Measurements from ENCODE around the gene ZC3H10.

The ZC3H10 gene

DNA sequence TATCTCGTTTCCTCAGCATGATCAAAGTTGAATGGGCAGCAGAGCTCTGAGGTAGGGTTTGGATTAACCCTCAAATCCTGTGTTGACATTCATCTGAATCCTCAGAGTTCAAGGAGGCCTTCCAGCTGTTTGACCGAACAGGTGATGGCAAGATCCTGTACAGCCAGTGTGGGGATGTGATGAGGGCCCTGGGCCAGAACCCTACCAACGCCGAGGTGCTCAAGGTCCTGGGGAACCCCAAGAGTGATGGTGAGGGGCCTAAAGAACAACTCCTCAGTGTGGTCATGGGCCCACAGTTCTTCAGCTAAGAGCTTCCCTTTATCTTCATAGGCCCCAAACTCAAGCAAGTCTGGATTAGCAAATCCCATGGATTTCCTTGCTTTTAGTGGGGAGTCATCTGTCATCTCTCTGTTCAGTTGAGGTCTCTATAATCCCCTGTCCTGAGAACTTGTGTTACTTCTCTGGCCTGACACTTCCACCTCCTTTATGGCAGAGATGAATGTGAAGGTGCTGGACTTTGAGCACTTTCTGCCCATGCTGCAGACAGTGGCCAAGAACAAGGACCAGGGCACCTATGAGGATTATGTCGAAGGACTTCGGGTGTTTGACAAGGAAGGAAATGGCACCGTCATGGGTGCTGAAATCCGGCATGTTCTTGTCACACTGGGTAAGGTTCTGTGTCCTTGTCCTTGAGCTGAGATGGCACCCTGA is 41.6 kb downstream of the ZC3H10 start:
- H3K36me3 ChIP-seq (ENCODE audit: control insufficient read depth in 1 of 2, insufficient read depth in 2 of 2, low read length in 2 of 2), result peaks cover 38 to 47% of the 10 kb centered on the region in 2 donors
- peaks cover 33 to 45% of the 10 kb centered on the region in 2 donors for H3K4me1 ChIP-seq (ENCODE audit: control insufficient read depth in 1 of 2, insufficient read depth in 2 of 2, low read length in 2 of 2)
- peak overlapping the region; percentile 96 for H3K27ac ChIP-seq (ENCODE audit: low read depth, low read length)
- H3K9me3 ChIP-seq (ENCODE audit: control insufficient read depth in 1 of 2, low read length in 2 of 2), result no peaks in the 10 kb centered on the region
- H3K4me3 ChIP-seq (ENCODE audit: low read depth in 1 of 2, low read length in 2 of 2), result peak overlapping the region; percentile 86 to 93
- peak overlapping the region; percentile 99 to 100 for H3K9ac ChIP-seq (ENCODE audit: low read depth in 1 of 2, low read length in 2 of 2)
- H3K27me3 ChIP-seq (ENCODE audit: control insufficient read depth in 1 of 2, insufficient read depth in 2 of 2, low read length in 2 of 2), result no peaks in the 10 kb centered on the region

DNA sequence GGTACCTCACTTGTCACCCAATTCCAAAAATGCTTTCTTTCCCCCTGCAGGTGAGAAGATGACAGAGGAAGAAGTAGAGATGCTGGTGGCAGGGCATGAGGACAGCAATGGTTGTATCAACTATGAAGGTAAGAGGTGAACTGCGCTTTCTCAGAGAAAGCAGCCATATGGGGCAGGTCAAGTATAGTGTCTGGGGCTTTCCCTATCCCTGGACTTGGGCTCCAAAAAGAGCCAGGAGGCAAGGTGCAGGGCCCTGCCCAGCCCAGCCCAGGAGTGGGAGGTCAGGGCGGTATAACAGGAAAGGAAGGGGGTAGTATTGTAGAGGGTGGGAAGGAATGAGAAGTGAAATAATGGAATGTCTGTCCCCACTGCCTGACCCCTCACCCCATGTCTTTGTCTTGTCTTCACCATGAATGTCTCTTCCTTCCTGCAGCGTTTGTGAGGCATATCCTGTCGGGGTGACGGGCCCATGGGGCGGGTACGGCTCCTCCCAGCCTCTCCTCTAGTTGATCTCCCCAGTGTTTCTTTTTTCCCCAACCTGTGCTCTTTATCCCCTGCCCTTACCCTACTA is 42.2 kb downstream of the ZC3H10 start:
- Histone ChIP-seq H3K4me1 (ENCODE audit: control insufficient read depth in 1 of 2, insufficient read depth in 2 of 2, low read length in 2 of 2) (peaks cover 29 to 40% of the 10 kb centered on the region in 2 donors), H3K36me3 (ENCODE audit: control insufficient read depth in 1 of 2, insufficient read depth in 2 of 2, low read length in 2 of 2) (peaks cover 38 to 52% of the 10 kb centered on the region in 2 donors), H3K27me3 (ENCODE audit: control insufficient read depth in 1 of 2, insufficient read depth in 2 of 2, low read length in 2 of 2) (no peaks in the 10 kb centered on the region), H3K27ac (ENCODE audit: low read depth, low read length) (peak overlapping the region; percentile 96), H3K4me3 (ENCODE audit: low read depth in 1 of 2, low read length in 2 of 2) (peak overlapping the region; percentile 86 to 93), H3K9me3 (ENCODE audit: control insufficient read depth in 1 of 2, low read length in 2 of 2) (no peaks in the 10 kb centered on the region), H3K9ac (ENCODE audit: low read depth in 1 of 2, low read length in 2 of 2) (peak overlapping the region; percentile 99 to 100)

DNA sequence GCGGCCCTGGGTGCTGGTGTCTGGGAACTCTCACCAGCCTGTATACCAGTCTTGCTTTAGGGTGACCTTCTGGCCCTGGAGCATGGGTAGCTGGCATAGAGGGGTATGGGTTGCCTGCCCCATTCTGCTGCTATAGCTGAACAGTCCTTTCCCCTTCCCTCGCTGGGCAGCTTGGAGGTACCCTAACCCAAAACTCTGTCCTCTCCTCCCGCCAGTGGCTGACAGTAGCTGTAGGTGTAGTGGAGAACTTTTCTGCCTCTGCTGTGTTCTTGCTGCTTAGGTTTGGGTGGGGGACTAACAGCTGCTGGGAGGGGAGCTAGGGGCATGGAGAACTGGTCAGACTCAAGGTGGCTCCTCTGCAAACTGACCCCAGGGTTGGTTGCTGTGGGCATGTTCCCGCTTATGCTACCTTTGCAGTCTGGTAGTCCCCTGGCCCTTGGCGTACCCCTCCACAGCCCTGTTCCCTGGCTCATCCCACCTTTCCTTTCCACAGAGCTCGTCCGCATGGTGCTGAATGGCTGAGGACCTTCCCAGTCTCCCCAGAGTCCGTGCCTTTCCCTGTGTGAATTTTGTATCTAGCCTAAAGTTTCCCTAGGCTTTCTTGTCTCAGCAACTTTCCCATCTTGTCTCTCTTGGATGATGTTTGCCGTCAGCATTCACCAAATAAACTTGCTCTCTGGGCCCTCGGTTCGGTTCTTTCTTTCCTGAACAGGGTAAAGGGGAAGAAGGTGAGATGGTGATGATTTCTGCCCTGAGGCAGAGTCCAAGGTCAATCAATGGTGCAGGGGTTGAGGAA is 43.0 kb downstream of the ZC3H10 start:
- peaks cover 38 to 59% of the 10 kb centered on the region in 2 donors for H3K36me3 ChIP-seq (ENCODE audit: control insufficient read depth in 1 of 2, insufficient read depth in 2 of 2, low read length in 2 of 2)
- no peaks in the 10 kb centered on the region for H3K9me3 ChIP-seq (ENCODE audit: control insufficient read depth in 1 of 2, low read length in 2 of 2)
- peak overlapping the region; percentile 86 to 93 for H3K4me3 ChIP-seq (ENCODE audit: low read depth in 1 of 2, low read length in 2 of 2)
- peak overlapping the region; percentile 99 to 100 for H3K9ac ChIP-seq (ENCODE audit: low read depth in 1 of 2, low read length in 2 of 2)
- H3K27me3 ChIP-seq (ENCODE audit: control insufficient read depth in 1 of 2, insufficient read depth in 2 of 2, low read length in 2 of 2), result no peaks in the 10 kb centered on the region
- peak overlapping the region; percentile 96 for H3K27ac ChIP-seq (ENCODE audit: low read depth, low read length)
- peaks cover 25 to 33% of the 10 kb centered on the region in 2 donors for H3K4me1 ChIP-seq (ENCODE audit: control insufficient read depth in 1 of 2, insufficient read depth in 2 of 2, low read length in 2 of 2)

DNA sequence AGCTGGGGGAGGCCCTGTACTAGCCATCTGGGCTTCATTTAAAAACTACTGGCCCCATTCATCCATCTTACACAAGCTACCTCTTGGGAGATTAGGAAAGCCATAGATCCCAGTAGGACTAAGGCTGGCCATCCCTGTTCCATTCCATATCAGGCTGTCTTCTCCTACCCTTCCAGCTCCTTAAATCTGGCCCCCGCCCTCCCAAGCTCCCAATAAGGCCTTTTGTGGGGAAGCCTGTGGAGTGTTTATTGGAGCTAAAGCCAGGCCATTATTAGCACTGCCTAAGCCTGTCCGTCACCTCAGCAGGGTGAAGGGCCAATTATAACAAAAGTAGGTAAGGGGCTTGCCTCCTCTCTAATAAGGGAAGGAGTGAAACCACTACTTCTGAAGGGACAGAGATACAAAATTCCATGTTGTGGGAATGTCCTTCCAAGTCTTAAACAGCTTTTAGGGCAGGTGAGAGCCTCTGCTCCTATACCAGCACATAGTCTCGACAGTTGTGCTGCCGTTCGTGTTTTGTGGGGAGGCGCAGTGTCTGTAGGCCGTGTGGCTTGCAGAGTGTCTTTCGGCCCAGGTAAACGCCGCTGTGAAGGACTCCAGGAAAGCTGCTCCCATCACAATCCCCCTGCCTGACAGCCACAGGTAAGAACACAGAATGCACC is 43.8 kb downstream of the ZC3H10 start:
- peaks cover 38 to 65% of the 10 kb centered on the region in 2 donors for H3K36me3 ChIP-seq (ENCODE audit: control insufficient read depth in 1 of 2, insufficient read depth in 2 of 2, low read length in 2 of 2)
- no peaks in the 10 kb centered on the region for H3K27me3 ChIP-seq (ENCODE audit: control insufficient read depth in 1 of 2, insufficient read depth in 2 of 2, low read length in 2 of 2)
- H3K9ac ChIP-seq (ENCODE audit: low read depth in 1 of 2, low read length in 2 of 2), result peak overlapping the region; percentile 99 to 100
- peaks cover 25 to 33% of the 10 kb centered on the region in 2 donors for H3K4me1 ChIP-seq (ENCODE audit: control insufficient read depth in 1 of 2, insufficient read depth in 2 of 2, low read length in 2 of 2)
- H3K27ac ChIP-seq (ENCODE audit: low read depth, low read length), result no peak overlapping the region
- H3K9me3 ChIP-seq (ENCODE audit: control insufficient read depth in 1 of 2, low read length in 2 of 2), result no peaks in the 10 kb centered on the region
- H3K4me3 ChIP-seq (ENCODE audit: low read depth in 1 of 2, low read length in 2 of 2), result no peak overlapping the region

DNA sequence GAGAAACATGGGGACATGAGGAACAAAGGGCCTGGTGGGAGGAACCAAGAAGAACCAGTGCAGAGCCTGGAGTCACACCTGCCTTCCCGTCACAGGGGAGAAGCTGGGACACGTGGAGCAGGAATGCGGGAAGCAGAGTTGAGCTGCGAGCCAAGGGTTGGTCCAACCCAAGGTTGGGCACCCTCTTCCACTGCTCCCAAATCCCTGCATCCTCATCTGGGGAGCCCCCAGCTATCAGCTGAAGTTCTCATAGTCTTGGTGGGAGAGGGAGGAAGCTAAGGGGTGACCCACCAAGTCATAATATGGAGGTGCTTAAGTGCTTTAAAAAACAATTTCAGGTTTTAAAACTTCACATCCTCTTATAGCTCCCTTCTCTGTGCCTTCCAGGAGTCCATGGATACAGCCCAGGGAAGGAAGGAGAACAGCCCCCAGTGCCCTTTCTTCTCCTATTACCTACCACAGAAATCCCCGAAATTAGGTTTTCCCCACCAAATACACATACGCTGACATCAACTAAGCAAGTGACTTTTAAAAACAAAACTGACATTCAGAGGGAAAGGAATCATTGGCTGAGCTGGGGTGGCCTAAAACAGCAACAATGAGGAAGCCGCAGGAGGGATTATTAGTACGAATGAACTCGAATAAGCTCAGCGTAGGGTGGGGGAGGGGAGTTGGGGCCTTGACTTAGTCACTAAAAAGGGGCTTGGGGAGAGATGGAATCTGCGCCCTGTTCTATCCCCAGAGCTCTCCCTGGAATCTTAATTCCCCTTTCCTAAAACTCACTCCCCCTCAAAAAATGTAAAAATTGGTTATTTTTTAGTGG is 44.6 kb downstream of the ZC3H10 start:
- H3K4me3 ChIP-seq (ENCODE audit: low read depth in 1 of 2, low read length in 2 of 2), result no peak overlapping the region
- H3K4me1 ChIP-seq (ENCODE audit: control insufficient read depth in 1 of 2, insufficient read depth in 2 of 2, low read length in 2 of 2), result peaks cover 25 to 28% of the 10 kb centered on the region in 2 donors

DNA sequence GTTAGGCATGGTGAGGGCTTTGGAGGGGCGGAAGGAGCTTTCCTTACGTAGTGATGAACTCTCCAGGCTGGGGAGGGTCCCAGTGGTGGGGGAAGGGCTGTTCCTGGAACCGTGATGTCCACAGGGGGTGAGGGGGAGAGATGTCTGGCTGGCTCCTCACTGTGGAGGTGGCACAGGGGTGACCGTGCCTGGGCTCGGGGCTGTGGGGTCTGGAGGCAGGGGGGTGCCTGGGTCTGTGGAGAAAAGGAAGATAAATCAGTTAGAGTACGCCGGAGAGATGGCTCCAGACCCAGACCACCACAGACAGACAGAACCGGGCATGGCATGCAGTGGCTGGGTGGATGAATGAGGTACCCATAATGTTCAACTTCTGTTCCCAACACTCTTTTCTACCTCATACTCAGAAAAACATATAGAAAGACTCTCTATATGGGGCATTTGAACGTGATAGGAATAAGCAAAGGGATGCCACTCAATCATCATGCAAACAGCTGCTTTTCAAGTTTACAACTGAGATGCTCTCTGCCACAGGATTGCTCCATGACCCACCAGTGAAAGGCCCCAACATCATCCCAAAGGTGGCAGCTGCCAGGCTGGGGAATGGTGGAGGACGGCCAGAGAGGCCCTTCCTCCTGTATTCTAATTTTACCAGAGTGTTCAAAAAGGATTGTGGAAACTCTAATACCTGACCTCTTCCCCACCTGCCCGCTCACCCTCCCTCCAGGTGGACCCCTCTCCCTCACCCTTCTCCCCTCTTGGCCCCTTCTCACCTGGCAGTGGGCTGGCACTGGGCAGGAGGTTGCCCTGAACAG is 45.7 kb downstream of the ZC3H10 start:
- H3K9ac ChIP-seq (ENCODE audit: low read depth in 1 of 2, low read length in 2 of 2), result no peak overlapping the region
- H3K4me1 ChIP-seq (ENCODE audit: control insufficient read depth in 1 of 2, insufficient read depth in 2 of 2, low read length in 2 of 2), result peaks cover 25 to 28% of the 10 kb centered on the region in 2 donors

More for the DNA sequence above, 44.6 kb downstream of the ZC3H10 start:
- Histone ChIP-seq H3K36me3 (ENCODE audit: control insufficient read depth in 1 of 2, insufficient read depth in 2 of 2, low read length in 2 of 2) (peaks cover 42 to 73% of the 10 kb centered on the region in 2 donors), H3K27me3 (ENCODE audit: control insufficient read depth in 1 of 2, insufficient read depth in 2 of 2, low read length in 2 of 2) (no peaks in the 10 kb centered on the region), H3K9ac (ENCODE audit: low read depth in 1 of 2, low read length in 2 of 2) (peak overlapping the region in 1 of 2 donors; percentile 5), H3K9me3 (ENCODE audit: control insufficient read depth in 1 of 2, low read length in 2 of 2) (no peaks in the 10 kb centered on the region), H3K27ac (ENCODE audit: low read depth, low read length) (no peak overlapping the region)

DNA sequence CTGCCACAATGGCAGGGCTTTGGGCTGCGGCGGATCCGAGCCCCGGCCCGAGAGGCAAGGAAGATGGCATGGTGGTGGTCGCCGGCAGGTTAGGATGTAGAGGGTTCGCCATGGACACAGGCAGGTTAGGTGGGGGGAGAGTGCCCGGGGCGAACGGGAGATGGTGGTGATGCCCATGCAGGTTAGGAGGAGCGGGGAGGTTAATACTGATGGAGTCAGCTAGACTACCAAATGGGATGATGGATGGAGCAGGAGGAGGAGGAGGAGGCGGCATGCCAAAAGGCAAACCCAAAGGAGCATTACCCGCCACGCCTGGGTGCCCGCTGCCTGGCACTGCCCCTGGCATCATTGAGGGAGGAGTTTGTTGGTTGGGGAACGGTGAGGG is 46.3 kb downstream of the ZC3H10 start:
- H3K9ac ChIP-seq (ENCODE audit: low read depth in 1 of 2, low read length in 2 of 2), result no peak overlapping the region
- peaks cover 25 to 27% of the 10 kb centered on the region in 2 donors for H3K4me1 ChIP-seq (ENCODE audit: control insufficient read depth in 1 of 2, insufficient read depth in 2 of 2, low read length in 2 of 2)
- H3K27ac ChIP-seq (ENCODE audit: low read depth, low read length), result no peak overlapping the region
- no peaks in the 10 kb centered on the region for H3K27me3 ChIP-seq (ENCODE audit: control insufficient read depth in 1 of 2, insufficient read depth in 2 of 2, low read length in 2 of 2)
- peaks cover 45 to 87% of the 10 kb centered on the region in 2 donors for H3K36me3 ChIP-seq (ENCODE audit: control insufficient read depth in 1 of 2, insufficient read depth in 2 of 2, low read length in 2 of 2)
- no peaks in the 10 kb centered on the region for H3K9me3 ChIP-seq (ENCODE audit: control insufficient read depth in 1 of 2, low read length in 2 of 2)
- no peak overlapping the region for H3K4me3 ChIP-seq (ENCODE audit: low read depth in 1 of 2, low read length in 2 of 2)

More for the DNA sequence above, 45.7 kb downstream of the ZC3H10 start:
- H3K4me3 ChIP-seq (ENCODE audit: low read depth in 1 of 2, low read length in 2 of 2), result no peak overlapping the region
- peaks cover 46 to 83% of the 10 kb centered on the region in 2 donors for H3K36me3 ChIP-seq (ENCODE audit: control insufficient read depth in 1 of 2, insufficient read depth in 2 of 2, low read length in 2 of 2)
- H3K9me3 ChIP-seq (ENCODE audit: control insufficient read depth in 1 of 2, low read length in 2 of 2), result no peaks in the 10 kb centered on the region
- no peaks in the 10 kb centered on the region for H3K27me3 ChIP-seq (ENCODE audit: control insufficient read depth in 1 of 2, insufficient read depth in 2 of 2, low read length in 2 of 2)
- no peak overlapping the region for H3K27ac ChIP-seq (ENCODE audit: low read depth, low read length)

DNA sequence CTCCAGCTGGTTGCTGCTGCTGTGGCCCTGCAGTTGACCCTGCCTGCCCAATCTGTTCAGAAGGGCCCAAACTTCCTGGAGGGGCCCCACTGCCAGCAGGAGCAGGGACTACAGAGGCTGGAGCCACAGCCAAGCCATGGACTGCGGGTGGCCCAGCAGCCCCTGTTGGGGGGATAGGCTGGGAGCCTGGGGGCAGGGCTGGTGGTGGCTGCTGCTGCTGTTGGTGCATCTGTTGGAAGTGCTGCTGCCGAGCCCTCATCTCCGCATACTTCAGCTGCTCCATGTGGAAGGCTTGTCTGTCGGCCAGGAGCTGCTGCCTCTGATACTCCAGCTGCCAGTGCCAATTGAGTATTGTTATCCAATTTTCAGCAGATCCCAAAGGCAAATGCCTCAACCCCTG is 47.3 kb downstream of the ZC3H10 start:
- Histone ChIP-seq H3K27ac (ENCODE audit: low read depth, low read length) (no peak overlapping the region), H3K36me3 (ENCODE audit: control insufficient read depth in 1 of 2, insufficient read depth in 2 of 2, low read length in 2 of 2) (peaks cover 41 to 90% of the 10 kb centered on the region in 2 donors), H3K27me3 (ENCODE audit: control insufficient read depth in 1 of 2, insufficient read depth in 2 of 2, low read length in 2 of 2) (no peaks in the 10 kb centered on the region), H3K9ac (ENCODE audit: low read depth in 1 of 2, low read length in 2 of 2) (no peak overlapping the region), H3K4me1 (ENCODE audit: control insufficient read depth in 1 of 2, insufficient read depth in 2 of 2, low read length in 2 of 2) (peaks cover 15 to 17% of the 10 kb centered on the region in 2 donors), H3K4me3 (ENCODE audit: low read depth in 1 of 2, low read length in 2 of 2) (no peak overlapping the region), H3K9me3 (ENCODE audit: control insufficient read depth in 1 of 2, low read length in 2 of 2) (no peaks in the 10 kb centered on the region)
